GM21825 (cell line): ENCODE data around the gene PAQR5.
"Not testable (repeated sequence)": the region's sequence is repeated elsewhere in the genome, so short reads cannot be mapped to it uniquely, and the experiment has no call there.

Experiments
- ATAC-seq: cut with Tn5 transposase; IDR thresholded peaks from one replicate; pipeline ENCODE4 v1.9.1; 2021; ENCODE audit warnings: mild to moderate bottlenecking, moderate library complexity; ENCODE audit not compliant: unreplicated experiment

PAQR5 gene

DNA sequence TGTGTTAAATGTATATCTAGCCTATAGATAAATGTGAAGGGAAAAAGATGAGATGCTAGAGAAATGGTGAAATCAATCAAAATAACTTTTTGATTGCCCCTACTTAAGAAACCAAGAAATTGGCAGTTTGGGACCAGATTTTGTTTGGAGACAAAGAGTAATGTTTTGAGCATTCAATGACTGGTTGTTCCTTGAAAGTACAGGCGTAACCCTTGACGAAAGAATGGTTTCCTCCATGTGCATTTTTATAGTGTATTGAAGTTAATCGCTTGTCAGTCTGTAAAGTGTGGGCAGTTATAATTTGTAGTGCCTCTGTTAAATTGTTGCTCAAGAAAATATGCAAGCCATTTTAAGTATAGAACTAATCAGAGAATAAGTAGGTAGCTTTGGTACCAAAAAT lies 116.7 kb downstream of the PAQR5 start:
- ATAC-seq, result no peak

DNA sequence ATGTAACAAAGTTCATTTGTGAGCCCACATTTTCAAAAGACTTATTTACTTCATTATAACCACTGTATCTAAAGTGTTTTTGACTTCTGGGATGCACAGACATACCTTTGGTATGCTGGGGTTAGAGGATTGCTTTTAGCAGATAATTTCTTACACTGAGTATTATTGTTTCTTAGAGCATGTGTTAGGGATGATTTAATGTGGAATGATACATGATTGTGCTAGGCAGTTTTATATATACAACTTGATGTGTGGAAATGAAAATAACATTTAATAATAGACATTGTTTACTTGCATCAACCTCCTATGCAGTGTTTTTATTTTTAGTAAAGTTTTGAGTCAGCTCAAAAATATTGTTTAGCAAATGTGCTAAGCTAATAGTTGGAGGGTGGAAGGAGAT lies 118.9 kb downstream of the PAQR5 start:
- no peak for ATAC-seq

DNA sequence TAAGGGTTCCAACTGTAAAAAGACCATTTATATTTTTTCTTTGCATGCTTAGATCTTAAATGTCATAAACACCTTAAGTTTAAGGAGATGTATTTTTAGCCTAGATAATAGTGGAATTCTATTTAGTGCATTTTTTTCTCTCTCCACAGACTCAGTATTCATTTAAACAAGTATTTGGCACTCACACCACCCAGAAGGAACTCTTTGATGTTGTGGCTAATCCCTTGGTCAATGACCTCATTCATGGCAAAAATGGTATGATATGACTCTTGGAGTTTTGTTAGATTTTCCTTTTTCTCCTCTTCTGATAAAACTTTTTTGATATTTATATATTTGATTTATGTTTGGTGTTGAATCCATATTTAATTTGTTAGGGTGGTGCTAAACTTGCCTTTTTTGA lies 122.8 kb downstream of the PAQR5 start:
- ATAC-seq, result no peak

DNA sequence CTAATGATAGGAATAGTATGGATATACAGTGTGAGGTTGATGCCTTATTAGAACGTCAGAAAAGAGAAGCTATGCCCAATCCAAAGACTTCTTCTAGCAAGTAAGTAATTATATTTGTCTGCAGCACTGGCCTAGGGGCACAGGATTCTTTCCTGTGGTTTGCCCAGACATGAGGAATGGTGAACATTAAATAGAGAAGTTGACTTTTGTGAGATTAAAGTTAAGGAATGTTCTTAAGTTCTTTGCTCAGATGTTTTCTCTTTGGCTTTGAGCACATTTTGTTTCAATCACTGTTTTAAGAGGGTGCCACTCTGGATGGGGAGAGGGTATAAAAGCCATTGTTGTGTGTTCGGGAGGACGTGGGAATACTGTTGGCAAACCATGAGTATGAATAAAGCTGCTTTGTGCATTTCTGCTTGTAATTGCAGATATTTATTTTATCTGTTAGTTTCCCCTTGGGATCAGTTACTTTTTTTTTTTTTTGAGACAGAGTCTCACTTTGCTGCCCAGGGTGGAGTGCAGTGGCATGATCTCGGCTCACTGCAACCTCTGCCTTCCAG lies 123.7 kb downstream of the PAQR5 start:
- ATAC-seq, result no peak

DNA sequence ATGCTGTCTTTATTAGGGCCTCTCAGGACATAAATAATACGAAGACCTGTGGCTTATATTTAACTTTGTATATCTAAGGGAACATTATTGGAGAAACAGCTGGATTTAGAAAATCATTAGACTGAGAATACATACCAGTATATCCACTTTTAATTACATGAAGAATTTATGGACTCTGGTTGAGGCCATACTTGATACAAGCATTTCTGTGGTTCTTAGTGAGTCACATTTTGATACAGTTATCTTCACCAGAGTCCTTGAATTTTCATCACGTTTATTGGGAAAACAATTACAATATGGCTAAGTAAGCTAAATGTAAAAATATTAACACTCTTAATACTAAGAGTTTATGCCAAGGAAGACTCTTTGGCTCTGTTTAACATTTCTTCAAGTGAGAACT lies 125.3 kb downstream of the PAQR5 start:
- no peak for ATAC-seq

DNA sequence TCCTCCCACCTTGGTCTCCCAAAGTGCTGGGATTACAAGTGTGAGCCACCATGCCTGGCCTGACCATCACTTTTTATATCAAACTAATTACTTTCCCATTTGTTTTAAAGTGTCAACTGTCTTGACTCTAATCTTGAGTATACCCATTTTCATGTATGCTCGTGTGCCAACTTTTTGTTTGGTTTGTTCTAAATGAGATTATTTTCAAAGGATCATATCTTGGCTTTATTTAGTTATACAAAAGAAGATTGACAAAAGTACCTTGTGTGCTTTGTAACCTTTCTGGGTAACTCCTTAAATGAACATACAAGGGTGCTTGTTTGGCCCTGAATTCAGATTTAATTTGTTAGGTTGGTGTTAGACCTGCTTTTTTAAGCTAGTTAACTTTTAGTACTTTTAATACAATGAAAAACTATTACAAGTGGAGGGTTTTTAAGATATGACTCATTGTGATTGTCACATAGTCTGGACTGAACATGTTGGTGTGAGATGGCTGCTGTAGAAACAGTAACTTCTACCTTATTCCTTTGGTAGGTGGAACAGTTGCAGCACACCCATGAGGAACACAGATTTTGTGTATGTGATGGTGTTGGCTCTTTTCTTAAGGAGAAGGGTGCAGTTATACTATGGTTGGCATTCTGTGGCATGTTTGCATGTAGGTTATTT lies 126.2 kb downstream of the PAQR5 start:
- ATAC-seq, result no peak

DNA sequence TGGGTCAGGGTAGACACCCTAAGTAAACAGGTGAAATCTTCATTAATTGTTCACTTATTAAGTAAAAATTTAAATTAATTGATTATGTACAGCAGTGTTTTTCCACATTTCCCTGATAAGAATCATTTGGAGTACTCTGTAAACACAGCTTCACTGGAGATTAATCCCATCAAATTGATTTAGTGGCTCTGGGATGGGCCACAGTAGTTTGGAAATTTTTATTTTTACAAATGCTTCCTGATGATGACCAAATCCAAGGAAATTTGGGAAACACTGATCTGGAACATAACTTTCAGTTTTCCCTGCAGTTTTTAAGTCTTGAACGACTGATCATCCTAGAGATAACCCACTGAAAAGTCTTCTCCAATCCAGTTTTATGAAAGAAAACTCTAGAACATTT lies 135.1 kb downstream of the PAQR5 start:
- no peak for ATAC-seq

DNA sequence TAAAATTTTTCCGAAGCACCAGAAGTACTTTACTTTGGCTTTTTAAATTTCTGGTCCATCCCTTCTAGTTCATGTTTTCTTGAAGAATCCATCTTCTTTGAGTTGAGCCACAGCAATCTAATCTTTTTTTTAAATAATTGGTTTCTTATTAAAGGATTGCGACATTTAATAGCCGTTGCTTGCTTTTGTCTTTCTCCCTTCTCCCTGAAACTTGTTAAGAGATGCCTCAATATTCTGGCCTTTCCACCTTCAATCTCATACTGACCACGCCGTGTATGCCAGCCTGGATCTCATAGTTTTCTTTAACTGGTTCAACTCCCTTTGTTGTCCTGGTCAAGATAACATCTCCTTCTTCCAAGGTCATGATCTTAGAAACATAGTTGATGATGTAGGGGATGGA lies 135.5 kb downstream of the PAQR5 start:
- ATAC-seq, result no peak

DNA sequence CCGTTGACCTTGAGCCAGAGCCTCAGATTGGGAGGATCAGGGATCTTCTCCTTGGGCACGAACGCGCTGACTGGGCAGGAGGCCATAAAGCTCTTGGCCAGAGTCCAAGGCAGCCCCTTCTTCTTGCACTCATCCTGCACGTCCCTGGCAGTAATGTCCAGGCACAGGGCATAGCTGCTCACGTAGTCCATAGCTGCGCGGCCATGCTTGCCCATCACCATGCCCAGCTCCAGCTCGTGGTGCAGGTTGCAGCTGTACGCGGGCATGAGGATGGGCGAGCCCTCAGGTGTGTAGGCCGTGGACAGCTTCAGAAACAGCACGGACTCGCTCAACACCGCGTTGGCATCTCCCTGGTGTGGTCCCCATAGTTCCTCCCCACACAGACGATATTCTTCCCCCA lies 136.0 kb downstream of the PAQR5 start:
- ATAC-seq, result no peak

DNA sequence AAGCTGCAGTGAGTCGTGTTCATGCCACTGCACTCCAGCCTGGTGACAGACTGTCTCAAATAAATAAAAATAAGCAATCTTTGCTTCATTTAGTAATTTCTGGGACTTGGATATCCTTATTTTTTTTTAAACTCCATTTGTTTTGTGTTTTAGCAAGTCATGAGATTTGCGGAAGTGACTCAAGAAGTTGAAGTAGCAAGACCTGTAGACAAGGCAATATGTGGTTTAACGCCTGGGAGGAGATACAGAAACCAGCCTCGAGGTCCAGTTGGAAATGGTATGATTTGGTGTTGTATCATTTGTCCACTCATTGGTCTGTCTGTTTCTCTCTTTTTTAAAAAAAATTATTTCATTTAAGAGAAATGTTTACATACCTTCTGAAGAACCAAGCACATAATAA lies 137.3 kb downstream of the PAQR5 start:
- no peak for ATAC-seq

DNA sequence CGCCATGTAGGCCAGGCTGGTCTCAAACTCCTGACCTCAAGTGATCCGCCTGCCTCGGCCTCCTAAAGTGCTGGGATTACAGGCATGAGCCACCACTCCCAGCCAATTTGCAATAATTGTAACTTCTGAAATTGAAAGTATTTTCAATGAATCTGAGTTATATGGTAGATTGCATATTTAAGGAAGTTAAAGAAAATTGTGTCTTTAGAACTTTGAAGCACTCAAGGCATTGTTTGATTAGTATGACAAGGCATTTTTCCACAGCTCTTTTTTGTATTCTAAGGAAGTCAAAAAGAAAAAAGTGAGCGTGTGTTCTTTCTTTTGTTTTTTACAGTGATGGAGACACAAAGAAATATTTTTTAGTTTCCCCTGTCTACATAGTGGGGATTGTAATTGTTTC lies 138.2 kb downstream of the PAQR5 start:
- ATAC-seq, result no peak

DNA sequence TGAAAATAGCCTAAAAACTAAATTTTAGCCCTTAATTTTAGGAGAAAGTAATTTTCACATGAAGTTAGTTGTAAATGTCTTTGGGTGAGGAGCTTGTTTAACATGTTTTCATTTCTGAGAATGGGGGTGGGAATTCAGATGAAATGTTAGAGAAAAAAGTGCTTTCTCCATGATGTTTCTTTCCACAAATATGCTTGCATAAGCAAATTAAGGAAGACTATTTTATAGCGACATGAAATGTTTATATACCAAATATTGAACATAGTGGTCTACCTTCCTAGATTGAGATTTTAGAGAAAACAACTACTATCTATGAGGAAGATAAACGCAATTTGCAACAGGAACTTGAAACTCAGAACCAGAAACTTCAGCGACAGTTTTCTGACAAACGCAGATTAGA lies 140.9 kb downstream of the PAQR5 start:
- ATAC-seq, result no peak

DNA sequence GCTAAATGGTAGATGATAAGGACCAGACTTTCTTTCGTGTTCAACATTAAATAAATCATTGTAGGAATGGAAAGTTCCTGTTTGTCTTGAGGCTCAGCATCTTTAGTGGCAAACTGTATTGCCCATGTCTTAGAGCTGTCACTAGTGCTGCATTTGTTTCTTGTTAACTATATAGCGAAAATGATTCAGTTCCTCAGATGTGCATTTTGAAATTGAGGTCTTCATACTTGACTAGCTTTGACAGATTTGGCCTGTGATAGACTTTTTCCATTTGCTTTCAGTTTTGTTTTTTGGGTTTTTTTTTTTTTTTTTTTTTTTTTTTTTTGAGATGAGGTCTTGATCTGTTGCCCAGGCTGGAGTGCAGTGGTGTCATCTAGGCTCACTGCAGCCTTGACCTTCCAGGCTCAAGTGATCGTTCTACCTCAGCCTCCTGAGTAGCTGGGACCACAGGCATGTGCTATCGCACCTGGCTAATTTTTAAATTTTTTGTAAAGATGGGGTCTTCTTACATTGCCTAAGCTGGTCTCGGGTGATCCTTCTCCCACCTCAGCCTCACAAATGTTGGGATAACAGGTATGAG lies 144.4 kb downstream of the PAQR5 start:
- peak; percentile 64 for ATAC-seq

DNA sequence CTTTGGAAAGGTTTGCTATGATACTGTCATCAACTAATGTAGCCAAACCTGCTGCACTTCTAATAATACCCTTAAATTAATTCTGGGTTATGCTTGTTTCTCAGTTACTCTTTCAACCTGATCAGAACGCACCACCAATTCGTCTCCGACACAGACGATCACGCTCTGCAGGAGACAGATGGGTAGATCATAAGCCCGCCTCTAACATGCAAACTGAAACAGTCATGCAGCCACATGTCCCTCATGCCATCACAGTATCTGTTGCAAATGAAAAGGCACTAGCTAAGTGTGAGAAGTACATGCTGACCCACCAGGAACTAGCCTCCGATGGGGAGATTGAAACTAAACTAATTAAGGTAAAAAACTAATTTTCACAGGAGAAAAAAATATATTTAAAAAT lies 146.0 kb downstream of the PAQR5 start:
- ATAC-seq, result no peak

DNA sequence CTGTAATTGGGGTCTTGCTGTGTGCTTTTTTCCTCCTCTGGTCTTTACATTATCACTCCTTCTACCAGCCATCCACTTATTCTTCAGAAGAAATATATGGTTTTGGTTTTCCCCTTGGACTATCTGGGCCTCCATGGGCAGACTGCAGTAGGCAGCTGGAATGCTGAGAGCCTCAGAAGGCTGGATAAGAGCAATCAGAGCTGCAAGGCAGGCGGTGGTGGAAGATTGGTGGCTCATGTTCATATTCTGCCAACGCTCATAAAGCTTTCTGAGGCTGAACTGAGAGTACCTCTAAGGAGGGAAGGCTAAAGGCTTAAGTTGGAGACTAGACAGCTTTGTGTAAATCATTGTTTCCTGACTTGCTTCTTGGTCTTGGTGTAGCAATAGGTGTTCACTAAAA lies 148.2 kb downstream of the PAQR5 start:
- no peak for ATAC-seq

DNA sequence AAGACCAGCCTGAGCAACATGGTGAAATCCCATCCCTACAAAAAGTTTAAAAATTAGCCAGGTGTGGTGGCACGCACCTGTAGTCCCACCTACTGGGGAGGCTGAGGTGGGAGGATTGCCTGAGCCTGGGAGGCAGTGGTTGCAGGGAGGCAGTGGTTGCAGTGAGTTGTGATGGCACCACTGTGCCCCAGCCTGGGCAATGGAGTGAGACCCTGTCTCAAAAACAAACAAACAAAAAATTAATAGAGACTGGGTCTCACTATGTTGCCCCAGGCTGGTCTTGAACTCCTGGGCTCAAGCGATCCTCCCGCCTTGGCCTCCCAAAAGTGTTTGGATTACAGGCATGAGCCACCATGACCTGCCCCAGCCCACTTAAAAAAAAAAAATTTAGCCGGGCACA lies 151.5 kb downstream of the PAQR5 start:
- ATAC-seq, result not testable (repeated sequence)

DNA sequence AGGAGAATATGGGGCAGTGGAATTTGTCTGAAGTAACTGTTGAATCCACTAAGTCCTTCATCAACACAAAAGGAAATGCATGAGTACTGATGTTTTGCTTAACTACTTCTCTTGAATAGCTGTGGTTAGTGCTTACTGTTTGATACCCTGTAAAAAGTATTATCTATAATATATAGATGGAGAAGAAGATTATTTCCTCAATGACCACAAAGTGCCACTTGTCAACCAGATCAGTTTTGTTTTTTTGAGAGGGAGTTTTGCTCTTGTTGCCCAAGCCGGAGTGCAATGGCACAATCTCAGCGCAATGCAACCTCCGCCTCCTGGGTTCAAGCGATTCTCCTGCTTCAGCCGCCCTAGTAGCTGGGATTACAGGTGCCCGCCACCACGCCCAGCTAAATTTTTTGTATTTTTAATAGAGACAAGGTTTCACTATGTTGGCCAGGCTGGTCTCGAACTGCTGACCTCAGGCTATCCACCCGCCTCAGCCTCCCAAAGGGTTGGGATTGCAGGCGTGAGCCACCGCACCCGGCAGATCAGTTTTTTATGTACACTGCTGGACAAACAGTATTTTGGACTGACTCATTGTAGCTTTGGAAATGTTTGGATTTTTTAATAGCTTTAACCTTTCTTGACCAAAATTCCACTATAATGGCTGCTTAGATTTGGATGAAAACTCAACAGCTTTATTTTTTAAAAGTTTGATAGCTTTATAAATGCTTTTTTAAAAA lies 152.4 kb downstream of the PAQR5 start:
- ATAC-seq, result no peak

DNA sequence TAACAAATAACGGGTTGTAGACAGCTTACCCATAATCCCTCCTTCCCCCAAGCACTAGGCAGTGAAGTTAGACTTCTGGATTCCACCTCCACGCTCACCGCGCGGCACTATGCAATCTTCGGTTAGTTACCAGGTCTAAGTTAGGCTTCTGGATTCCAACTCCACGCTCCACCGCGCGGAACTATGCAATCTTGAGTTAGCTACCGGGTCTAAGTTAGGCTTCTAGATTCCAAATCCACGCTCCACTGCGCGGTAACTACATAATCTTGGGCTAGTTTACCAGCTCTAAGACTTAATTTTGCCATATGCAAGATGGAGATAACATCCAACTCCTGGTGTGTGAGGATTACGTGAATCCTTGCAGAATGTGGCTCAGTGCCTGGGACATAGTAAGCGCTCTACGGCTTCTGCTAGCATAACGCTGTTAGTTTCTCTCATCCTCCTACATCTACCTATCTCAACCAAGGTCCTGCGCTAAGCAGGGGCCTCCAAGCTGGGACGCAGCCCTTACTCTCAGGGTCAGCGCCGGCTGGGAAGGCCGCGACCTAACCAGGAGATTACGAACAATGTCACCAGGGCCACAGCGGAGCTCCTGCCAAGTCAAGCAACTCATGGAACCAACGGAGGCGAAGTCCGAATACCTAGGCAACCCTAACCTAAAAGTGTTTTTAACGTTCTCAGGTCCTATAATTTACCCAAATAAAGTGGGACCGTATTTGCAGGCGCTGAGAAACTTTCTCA lies 153.4 kb downstream of the PAQR5 start:
- peak; percentile 23 for ATAC-seq

DNA sequence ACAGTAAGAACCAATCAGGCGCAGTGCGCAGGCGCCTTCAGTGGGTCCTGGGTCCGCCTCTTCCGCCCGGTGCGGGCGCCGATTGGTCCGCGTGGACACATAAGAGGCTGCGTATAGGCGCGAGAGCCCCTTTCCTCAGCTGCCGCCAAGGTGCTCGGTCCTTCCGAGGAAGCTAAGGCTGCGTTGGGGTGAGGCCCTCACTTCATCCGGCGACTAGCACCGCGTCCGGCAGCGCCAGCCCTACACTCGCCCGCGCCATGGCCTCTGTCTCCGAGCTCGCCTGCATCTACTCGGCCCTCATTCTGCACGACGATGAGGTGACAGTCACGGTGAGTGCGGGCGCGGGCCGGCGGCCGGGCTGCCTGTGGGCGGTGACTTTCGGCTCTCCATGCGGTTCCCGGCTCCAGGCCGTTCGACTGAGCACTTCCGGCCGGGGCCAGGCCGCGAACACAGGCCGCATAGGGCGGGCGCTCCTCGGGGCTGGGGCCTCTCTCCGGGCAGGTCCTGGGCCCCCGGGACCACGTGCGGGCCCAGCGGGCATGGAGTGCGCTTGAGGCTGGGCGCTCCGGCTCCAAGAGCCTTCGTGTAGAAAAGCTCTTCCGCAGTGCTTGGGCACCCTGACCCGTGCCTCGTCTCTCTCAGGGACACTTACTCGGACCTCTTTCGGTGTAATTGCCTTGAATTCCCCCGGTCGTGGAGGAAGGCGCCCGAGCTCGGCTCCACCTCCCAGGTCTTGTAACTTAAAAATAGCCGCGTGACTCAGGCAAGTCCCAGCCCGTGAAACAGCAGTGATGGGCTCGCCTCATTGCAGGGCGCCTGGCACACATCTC lies 154.2 kb downstream of the PAQR5 start, which contains the start of gene RPLP1:
Gene RPLP1, plus strand, starts transcription at position 127 of the 830 bp plus-strand sequence. Its CDS starts 131 bp downstream, at position 258.
- peak; percentile 74 for ATAC-seq

DNA sequence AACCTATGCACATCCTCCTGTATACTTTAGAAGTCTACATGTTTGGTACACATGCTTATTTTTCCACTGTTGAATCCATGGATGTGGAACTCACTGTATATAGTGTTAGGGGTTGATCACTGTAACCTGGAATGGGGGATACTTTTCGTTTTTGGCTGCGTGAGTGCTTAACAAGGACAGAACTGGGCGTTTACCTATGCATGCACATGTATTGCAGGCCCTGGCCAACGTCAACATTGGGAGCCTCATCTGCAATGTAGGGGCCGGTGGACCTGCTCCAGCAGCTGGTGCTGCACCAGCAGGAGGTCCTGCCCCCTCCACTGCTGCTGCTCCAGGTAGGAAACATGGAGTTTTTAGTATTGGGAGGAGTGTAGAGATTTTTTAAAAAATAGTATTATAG lies 156.2 kb downstream of the PAQR5 start:
- ATAC-seq, result no peak
